ENCODE measurements around the gene SLC38A11.

- TF ChIP-seq EZH2phosphoT487 (IDR thresholded peaks at IDR 0.05; ENCODE audit: unreplicated experiment) = no peak
- TF ChIP-seq EZH2 (IDR thresholded peaks at IDR 0.05; ENCODE audit: low read depth, unreplicated experiment) = no peak
- TF ChIP-seq REST (IDR thresholded peaks at IDR 0.05; ENCODE audit: unreplicated experiment) = no peak
- no peak for TF ChIP-seq CTCF (conservative IDR thresholded peaks at IDR 0.05; ENCODE audit: low read depth in 2 of 2)
- TF ChIP-seq POLR2AphosphoS5 (IDR thresholded peaks at IDR 0.05; ENCODE audit: low read depth) = no peak
- no peak for TF ChIP-seq CREB1 (CRISPR knock-in tag; IDR thresholded peaks at IDR 0.05; ENCODE audit: low read depth)
- TF ChIP-seq ZNF114 (CRISPR knock-in tag; IDR thresholded peaks at IDR 0.05) = no peak
- no peak for TF ChIP-seq JUNB (IDR thresholded peaks at IDR 0.05; ENCODE audit: unreplicated experiment)
- no peak for TF ChIP-seq NANOG (IDR thresholded peaks at IDR 0.05; ENCODE audit: borderline replicate concordance)
- no peak for TF ChIP-seq ZNF331 (CRISPR knock-in tag; IDR thresholded peaks at IDR 0.05; ENCODE audit: low read depth)
These were observed 8.0 kb downstream of the SLC38A11 start for GRCh38 chr2:164947281-164947680.

All from GM23338 (cell line).